K562 (cell line): ENCODE results near the gene ERVK3-1. TPM values are rescaled to one million over a fixed set of nuclear protein-coding genes. Genes with fewer than 3 reads are reported as not detected.

ENCODE experiments used
- ATAC-seq: fragments of 200-7000 bp; cut with Tn5 transposase; 3 replicates; pipeline ENCODE4 v1.9.1; 2020; ENCODE audit warnings: moderate library complexity
- BruUV-seq: library from RNA; stranded (reverse); fragments of 400-500 nt; replicated peaks from 2 replicates; lab custom pipeline; 2021; lab: Mats Ljungman, UMichigan
- CTCF ChIA-PET: fragments of 300-600 bp; formaldehyde crosslinking; extraction: SDS; loops from one replicate; lab custom pipeline; 2021; ENCODE audit warnings: low intra/inter-chr PET ratio; lab: Yijun Ruan, JAX
- POLR2A ChIA-PET: fragments of 300-600, 350-650 bp; sonication (Branson Sonifier 250); formaldehyde crosslinking; extraction: SDS; loops from one replicate; lab custom pipeline; 2021; ENCODE audit warnings: antibody characterized with exemption, inconsistent platforms; lab: Yijun Ruan, JAX
- DNase-seq, 4 experiments: peaks; one replicate each; pipeline versions ENCODE4 v3.0.0 to v3.0.0-alpha.2; 2011 to 2018; ENCODE audit warnings: low spot score in 3 of 4, mixed read lengths in 3 of 4; ENCODE audit errors: extremely low read depth in 1 of 4
- FAIRE-seq: peaks from 2 replicates; lab custom pipeline; 2011; peaks lifted over from hg19 to GRCh38; lab: Jason Lieb, UNC
- H2AFZ ChIP-seq: 2 replicates; pipeline ENCODE4 v1.6.0; 2011; ENCODE audit warnings: low read depth, low read length, control low read depth, inconsistent platforms
- H3K27ac ChIP-seq: fragments of 200-600 bp; 3 replicates; pipeline ENCODE4 v1.8.0; 2011; ENCODE audit warnings: low read depth, mild to moderate bottlenecking, control low read depth, inconsistent platforms, low read length, moderate library complexity, mixed read lengths; ENCODE audit errors: extremely low read depth
- H3K27me3 ChIP-seq, 2 experiments: fragments of 300-600 bp in 1 of 2; 2 replicates in 1 of 2; 3 replicates in 1 of 2; pipeline versions ENCODE4 v1.6.0 to v1.8.0; 2011; ENCODE audit warnings: inconsistent platforms in 2 of 2, low read length in 2 of 2, mild to moderate bottlenecking in 1 of 2, mixed read lengths in 1 of 2, moderate library complexity in 1 of 2; ENCODE audit not compliant: control insufficient read depth in 2 of 2, insufficient read depth in 2 of 2
- H3K36me3 ChIP-seq: fragments of 300-600 bp; 3 replicates; pipeline ENCODE4 v1.8.0; 2011; ENCODE audit warnings: mild to moderate bottlenecking, low read length, inconsistent platforms; ENCODE audit not compliant: control insufficient read depth, insufficient read depth
- H3K4me1 ChIP-seq, 2 experiments: fragments of 200-600 bp in 1 of 2; replicated peaks in 1 of 2; 2 replicates in 1 of 2; 3 replicates in 1 of 2; pipeline versions ENCODE4 v1.5.1 to v1.8.0; 2011; ENCODE audit warnings: inconsistent platforms in 2 of 2, low read length in 2 of 2, mild to moderate bottlenecking in 1 of 2, mixed read lengths in 1 of 2, moderate library complexity in 1 of 2; ENCODE audit not compliant: control insufficient read depth in 2 of 2, insufficient read depth in 2 of 2
- H3K4me2 ChIP-seq: 2 replicates; pipeline ENCODE4 v1.6.1; 2011; ENCODE audit warnings: low read length, control low read depth, inconsistent platforms, mixed read lengths; ENCODE audit not compliant: insufficient read depth
- H3K4me3 ChIP-seq: fragments of 200-600 bp; sonication (generic), shearing (Covaris generic); 2 replicates; pipeline ENCODE4 v1.5.1; 2016; ENCODE audit warnings: control low read depth, inconsistent platforms
- H3K79me2 ChIP-seq: fragments of 200-600 bp; 3 replicates; pipeline ENCODE4 v1.8.0; 2011; ENCODE audit warnings: low read length, inconsistent platforms; ENCODE audit not compliant: control insufficient read depth, insufficient read depth
- H3K9ac ChIP-seq, 2 experiments: 2 replicates each; pipeline versions ENCODE4 v1.6.0 to v1.6.1; 2011; ENCODE audit warnings: low read depth in 2 of 2, low read length in 2 of 2, control low read depth in 1 of 2, inconsistent platforms in 1 of 2, mild to moderate bottlenecking in 1 of 2, mixed read lengths in 1 of 2; ENCODE audit not compliant: insufficient read depth in 1 of 2
- H3K9me1 ChIP-seq: one replicate; pipeline ENCODE4 v1.6.0; 2011; ENCODE audit warnings: inconsistent platforms, mild to moderate bottlenecking, low read length, moderate library complexity; ENCODE audit not compliant: control insufficient read depth, insufficient read depth
- H3K9me3 ChIP-seq: replicated peaks from 2 replicates; pipeline ENCODE4 v1.5.1; 2011; ENCODE audit warnings: low read depth, low read length, inconsistent platforms; ENCODE audit not compliant: control insufficient read depth, insufficient read depth
- H4K20me1 ChIP-seq: replicated peaks from 2 replicates; pipeline ENCODE4 v1.6.1; 2011; ENCODE audit warnings: low read length, inconsistent platforms, mixed read lengths; ENCODE audit not compliant: control insufficient read depth, insufficient read depth
- CCNT2 ChIP-seq: IDR thresholded peaks from 2 replicates; pipeline ENCODE4 v1.6.1; 2011; ENCODE audit warnings: borderline replicate concordance, low read depth, mild to moderate bottlenecking, moderate library complexity, mixed read lengths, low read length; ENCODE audit not compliant: insufficient read length; ENCODE audit errors: extremely low read depth
- CEBPB ChIP-seq: fragments of 450-650 bp; IDR thresholded peaks from 2 replicates; pipeline ENCODE4 v1.6.1; 2016; ENCODE audit warnings: missing genetic modification characterization, missing compliant biosample characterization
- ESRRB ChIP-seq: fragments of 250-450 bp; sonication (Bioruptor Pico); IDR thresholded peaks from 2 replicates; pipeline ENCODE4 v1.5.0; 2020; ENCODE audit warnings: mild to moderate bottlenecking, moderate library complexity, borderline replicate concordance
- GMEB1 ChIP-seq: fragments of 250-450 bp; sonication (Bioruptor Pico); IDR thresholded peaks from 2 replicates; pipeline ENCODE4 v1.4.0; 2020; ENCODE audit warnings: mild to moderate bottlenecking
- HDAC2 ChIP-seq: fragments of 450-650 bp; IDR thresholded peaks from 2 replicates; pipeline ENCODE4 v1.6.1; 2016; ENCODE audit warnings: mild to moderate bottlenecking
- MTF1 ChIP-seq: fragments of 250-450 bp; sonication (Bioruptor Pico); IDR thresholded peaks from 2 replicates; pipeline ENCODE4 v1.9.0; 2021; ENCODE audit warnings: moderate library complexity, mild to moderate bottlenecking, inconsistent platforms, borderline replicate concordance
- MYNN ChIP-seq, 2 experiments: sonication (generic); formaldehyde crosslinking in 1 of 2; IDR thresholded peaks; 2 replicates each; pipeline versions ENCODE4 v1.5.0 to v1.6.1; 2016 to 2020; ENCODE audit warnings: antibody characterized with exemption in 1 of 2, missing genetic modification reagents in 1 of 2
- POLR2A ChIP-seq: fragments of 450-650 bp; conservative IDR thresholded peaks from 2 replicates; pipeline ENCODE4 v1.6.1; 2016
- POLR2AphosphoS5 ChIP-seq: IDR thresholded peaks from 2 replicates; pipeline ENCODE4 v1.6.1; 2011; ENCODE audit warnings: mild to moderate bottlenecking, low read depth, low read length, moderate library complexity; ENCODE audit not compliant: control insufficient read depth, insufficient read depth
- U2AF1 ChIP-seq: fragments of 200-400 bp; formaldehyde crosslinking; optimal IDR thresholded peaks from 2 replicates; pipeline ENCODE3; 2017; ENCODE audit warnings: mild to moderate bottlenecking, low read depth, low read length, moderate library complexity
- USF2 ChIP-seq: sonication (generic); formaldehyde crosslinking; IDR thresholded peaks from 2 replicates; pipeline ENCODE4 v1.5.0; 2020; ENCODE audit warnings: missing genetic modification reagents
- XRCC4 ChIP-seq: IDR thresholded peaks from one replicate; pipeline ENCODE4 v1.6.1; 2011; ENCODE audit not compliant: insufficient read depth, insufficient read length; ENCODE audit errors: extremely low read depth
- ZBTB8A ChIP-seq: fragments of 450-650 bp; IDR thresholded peaks from 2 replicates; pipeline ENCODE4 v1.6.1; 2018; ENCODE audit warnings: mild to moderate bottlenecking, moderate library complexity; ENCODE audit not compliant: partially characterized antibody
- ZFPM2 ChIP-seq: fragments of 250-450 bp; sonication (Bioruptor Pico); IDR thresholded peaks from 2 replicates; pipeline ENCODE4 v1.5.1; 2022; ENCODE audit warnings: mild to moderate bottlenecking
- ZNF175 ChIP-seq: fragments of 200-800 bp; sonication (Bioruptor generic); IDR thresholded peaks from 2 replicates; pipeline ENCODE4 v1.6.1; 2016; ENCODE audit warnings: low read depth, mild to moderate bottlenecking, missing genetic modification characterization, missing compliant biosample characterization
- ZNF3 ChIP-seq: fragments of 250-450 bp; sonication (Bioruptor Pico); IDR thresholded peaks from 2 replicates; pipeline ENCODE4 v1.5.0; 2021; ENCODE audit warnings: mild to moderate bottlenecking, moderate library complexity
- ZNF316 ChIP-seq: fragments of 450-650 bp; IDR thresholded peaks from 2 replicates; pipeline ENCODE4 v1.6.1; 2016
- ZNF445 ChIP-seq: fragments of 250-450 bp; sonication (Bioruptor Pico); IDR thresholded peaks from 2 replicates; pipeline ENCODE4 v1.4.0; 2020; ENCODE audit warnings: low read depth, mild to moderate bottlenecking, moderate library complexity
- WGBS: fragments of 100-300 bp; shearing (Covaris generic); methylation state at CpG from one replicate; pipeline ENCODE4 v1.1.6; 2016; ENCODE audit warnings: low coverage, mixed read lengths; ENCODE audit not compliant: insufficient coverage; ENCODE audit errors: missing lambda C conversion rate; 5-methylcytosine and 5-hydroxymethylcytosine counted together
- in situ Hi-C: fragments of 300-500 bp; cut with MboI; formaldehyde crosslinking; loops from 4 replicates; pipeline ENCODE4 v1.15.0; 2018; ENCODE audit warnings: inconsistent platforms, mixed read lengths
- intact Hi-C: fragments of 100-400 bp; cut with micrococcal nuclease; formaldehyde crosslinking; loops from 2 replicates; pipeline ENCODE4 v1.14.2; 2022
- polyA plus RNA-seq, 8 experiments: library from polyadenylated mRNA; depleted of rRNA in 4 of 8; stranded (reverse) in 5 of 8; unstranded in 3 of 8; fragments of >200 nt; fragmentation: Nextera tagmentation in 2 of 8; fragmentation: Illumina TruSeq in 1 of 8; extraction: Ambion mirVana in 2 of 8; extraction: Trizol in 1 of 8; gene quantifications; 2 replicates each; pipeline versions ENCODE4 v1.2.1 to v1.2.3, GENCODE V29; 2011 to 2014; ENCODE audit warnings: inconsistent platforms in 1 of 8, missing spikeins in 1 of 8
- total RNA-seq, 7 experiments: library from RNA; depleted of rRNA in 6 of 7; stranded (reverse); fragments of >200 nt in 6 of 7; fragmentation: Illumina TruSeq in 2 of 7; extraction: Trizol in 2 of 7; gene quantifications; 2 replicates each; pipeline versions ENCODE4 v1.2.1 to v1.2.3, GENCODE V29; 2011 to 2021; ENCODE audit warnings: low replicate concordance in 1 of 7
- TF ChIP-seq, protein P1 (sequence below): fragments of 250-450 bp; sonication (Bioruptor Pico); IDR thresholded peaks from 2 replicates; pipeline ENCODE4 v1.8.0; 2021; ENCODE audit warnings: moderate library complexity, mild to moderate bottlenecking, inconsistent platforms

Gene ERVK3-1
- total and polyA plus RNA-seq, 9 of the 15 experiments (the other 6 are each of a cell fraction or from before 2014, with no cell fraction given): 87.6 to 299 (median 119) TPM

GRCh38 chr19:58318297-58318696 is 13.1 kb downstream of the ERVK3-1 start:
- TF ChIP-seq ZNF3 (no peak), CEBPB (tag) (no peak), ZNF445 (CRISPR knock-in tag) (no peak), GMEB1 (CRISPR knock-in tag) (no peak), ZFPM2 (CRISPR knock-in tag) (no peak), HDAC2 (no peak), ZNF316 (no peak), POLR2A (no peak), MTF1 (CRISPR knock-in tag) (no peak), ESRRB (no peak), USF2 (no peak), POLR2AphosphoS5 (no peak), CCNT2 (no peak), XRCC4 (no peak), ZNF175 (CRISPR knock-in tag) (no peak), MYNN (IDR thresholded peaks at IDR 0.05) (no peak), MYNN (CRISPR knock-in tag; IDR thresholded peaks at IDR 0.05) (no peak), U2AF1 (no peak), ZBTB8A (no peak)
- TF ChIP-seq, protein P1, sequence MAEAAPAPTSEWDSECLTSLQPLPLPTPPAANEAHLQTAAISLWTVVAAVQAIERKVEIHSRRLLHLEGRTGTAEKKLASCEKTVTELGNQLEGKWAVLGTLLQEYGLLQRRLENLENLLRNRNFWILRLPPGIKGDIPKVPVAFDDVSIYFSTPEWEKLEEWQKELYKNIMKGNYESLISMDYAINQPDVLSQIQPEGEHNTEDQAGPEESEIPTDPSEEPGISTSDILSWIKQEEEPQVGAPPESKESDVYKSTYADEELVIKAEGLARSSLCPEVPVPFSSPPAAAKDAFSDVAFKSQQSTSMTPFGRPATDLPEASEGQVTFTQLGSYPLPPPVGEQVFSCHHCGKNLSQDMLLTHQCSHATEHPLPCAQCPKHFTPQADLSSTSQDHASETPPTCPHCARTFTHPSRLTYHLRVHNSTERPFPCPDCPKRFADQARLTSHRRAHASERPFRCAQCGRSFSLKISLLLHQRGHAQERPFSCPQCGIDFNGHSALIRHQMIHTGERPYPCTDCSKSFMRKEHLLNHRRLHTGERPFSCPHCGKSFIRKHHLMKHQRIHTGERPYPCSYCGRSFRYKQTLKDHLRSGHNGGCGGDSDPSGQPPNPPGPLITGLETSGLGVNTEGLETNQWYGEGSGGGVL (CRISPR knock-in tag): no peak
- in situ Hi-C loops: no loop called here
- intact Hi-C loops: no loop called here
- H3K4me3 ChIP-seq: no peak overlapping the region
- H3K36me3 ChIP-seq: peaks cover 21% of the 10 kb centered on the region; the same call in 2 of the 3 replicates
- H3K27me3 ChIP-seq: no peaks in the 10 kb centered on the region
- H3K27ac ChIP-seq: no peak overlapping the region
- DNase-seq (no peak), FAIRE-seq (no peak), ATAC-seq (no peak)
- POLR2A ChIA-PET: interaction anchor here (2.8 to 3.9 kb wide), 3 partner anchors 9 to 13 kb away, joined by 9 to 27 read pairs (median 15); partner anchors contain the start of genes ERVK3-1 and ZSCAN22
- no peak overlapping the region for H3K9ac ChIP-seq
- H3K4me2 ChIP-seq: no peak overlapping the region
- 23% methylated on average over 4 of the region's 4 CpGs for WGBS
- no peaks in the 10 kb centered on the region for H3K9me1 ChIP-seq
- H2AFZ ChIP-seq: no peak overlapping the region
- CTCF ChIA-PET: no interaction called here
- H3K9me3 ChIP-seq: 0 out of 2 replicates have a peak, but pooled peaks cover 1% of the 10 kb centered on the region
- H3K4me1 ChIP-seq: no peaks in the 10 kb centered on the region; a peak in 1 of 5 replicates
- no peaks in the 10 kb centered on the region for H3K79me2 ChIP-seq
- BruUV-seq: no TSS peak
- no peaks in the 10 kb centered on the region for H4K20me1 ChIP-seq
